DMS79 treated with DMSO at 0.1 percent for 48 hours (cell line): ENCODE results near the gene MOV10L1.

Experiments
- DNase-seq: peaks from one replicate; lab custom pipeline; 2025; lab: John Stamatoyannopoulos, UW

Gene MOV10L1

DNA sequence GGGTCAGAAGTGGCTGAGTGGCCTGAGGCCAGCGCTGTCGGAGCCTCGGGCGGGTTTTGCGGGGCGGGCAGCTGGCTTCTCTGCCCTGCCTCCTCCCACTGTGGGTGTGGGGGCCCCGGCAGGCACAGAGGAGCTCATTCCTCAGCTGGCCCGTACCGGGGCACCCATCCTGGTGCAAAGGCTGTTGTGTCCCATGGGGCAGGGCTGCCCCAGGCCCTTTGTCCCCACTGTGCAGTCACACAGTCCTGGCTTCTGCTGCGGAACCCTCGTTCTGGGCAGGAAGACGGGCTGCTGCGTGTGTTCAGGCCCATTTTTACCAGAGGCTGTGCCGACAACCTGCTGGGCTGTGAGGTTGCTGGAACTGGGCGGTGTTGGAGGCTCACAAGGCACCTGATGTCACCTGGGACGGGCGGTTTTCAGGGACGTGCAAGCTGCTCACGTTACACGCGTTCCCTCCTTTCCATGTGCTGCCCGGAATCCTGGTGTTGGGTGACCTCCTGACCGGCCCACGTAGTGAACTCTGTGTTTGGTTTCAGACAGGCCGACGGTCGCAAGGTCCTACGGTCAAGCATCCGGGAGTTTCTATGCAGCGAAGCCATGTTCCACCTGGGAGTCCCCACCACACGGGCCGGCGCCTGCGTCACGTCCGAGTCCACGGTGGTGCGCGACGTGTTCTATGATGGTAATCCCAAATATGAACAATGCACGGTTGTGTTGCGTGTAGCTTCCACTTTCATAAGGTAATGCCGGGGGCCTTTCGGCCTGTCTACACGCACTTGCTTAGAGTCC lies 116.2 kb downstream of the MOV10L1 start:
- no peak for DNase-seq

GRCh38 chr22:50206599-50206998 lies 116.8 kb downstream of the MOV10L1 start:
- no peak for DNase-seq

- DNase-seq = no peak
Measured at GRCh38 chr22:50207383-50208140, 117.8 kb downstream of the MOV10L1 start.

DNA sequence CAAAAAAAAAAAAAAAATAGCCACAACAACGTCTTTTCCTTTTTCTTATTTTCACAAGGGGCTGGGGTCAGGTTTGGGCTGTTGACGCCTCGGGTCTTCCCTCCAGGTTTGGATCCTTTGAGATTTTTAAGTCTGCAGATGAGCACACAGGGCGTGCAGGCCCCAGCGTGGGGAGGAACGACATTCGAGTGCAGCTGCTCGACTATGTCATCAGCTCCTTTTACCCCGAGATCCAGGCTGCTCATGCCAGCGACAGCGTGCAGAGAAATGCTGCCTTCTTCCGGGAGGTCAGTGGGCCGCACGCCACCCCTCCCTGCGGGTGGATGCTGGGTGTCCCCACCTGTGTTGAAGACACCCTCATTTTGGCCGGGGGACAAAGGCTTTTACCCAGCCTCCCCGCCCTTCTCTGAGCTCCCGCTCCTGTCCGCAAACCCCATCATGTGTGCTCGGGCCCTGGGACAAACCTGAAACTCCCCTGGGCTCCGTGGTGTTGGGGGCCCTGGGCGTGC lies 118.7 kb downstream of the MOV10L1 start:
- no peak for DNase-seq

DNA sequence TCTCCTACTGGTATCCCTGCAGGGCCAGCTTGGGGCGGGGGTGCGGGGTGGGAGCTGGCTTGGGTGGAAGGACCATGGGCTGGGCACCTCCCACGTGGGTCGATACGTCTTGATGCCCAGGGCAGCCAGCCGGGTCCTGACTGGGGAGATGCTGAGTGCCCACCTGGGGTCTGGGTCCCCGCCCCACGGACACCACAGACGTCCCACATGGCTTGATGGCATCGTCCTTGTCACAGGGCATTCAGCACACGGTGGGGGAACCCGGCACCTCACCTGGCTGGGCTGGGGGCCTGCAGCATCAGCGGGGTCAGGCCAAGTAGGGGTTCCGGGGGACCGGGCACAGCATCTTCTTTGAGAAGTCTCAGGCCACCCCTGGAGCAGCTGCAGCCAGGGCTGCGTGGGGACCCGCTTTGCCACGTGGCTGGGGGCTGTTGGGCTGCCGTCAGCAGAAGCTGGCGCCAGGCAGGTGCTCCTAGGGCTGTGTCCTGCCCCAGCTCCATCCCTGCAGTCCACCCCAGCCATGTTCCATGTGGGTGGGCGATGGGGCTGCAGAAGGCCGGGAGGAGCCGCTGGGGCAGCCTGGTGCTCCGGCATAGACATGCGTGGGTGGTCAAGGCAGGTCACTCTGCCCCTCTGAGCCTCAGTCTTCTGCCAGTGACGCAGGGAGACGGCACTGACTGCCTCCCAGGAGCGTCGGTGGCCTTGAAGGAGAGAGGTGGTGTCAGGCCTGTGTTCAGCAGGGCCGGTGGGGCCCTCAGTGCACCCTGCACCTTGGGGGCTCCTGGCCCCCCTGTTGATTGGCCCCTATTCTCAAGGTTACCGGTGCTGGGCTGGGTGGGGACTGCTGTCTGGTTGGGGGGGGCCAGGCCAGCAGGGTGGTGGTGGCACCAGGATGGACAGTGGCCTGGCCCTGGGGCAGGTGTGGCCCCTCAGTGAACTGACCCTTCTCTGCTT lies 119.4 kb downstream of the MOV10L1 start:
- no peak for DNase-seq

GRCh38 chr22:50209893-50210292 lies 120.1 kb downstream of the MOV10L1 start:
- DNase-seq = peak; percentile 7

- DNase-seq = no peak
Measured at GRCh38 chr22:50210378-50211139, 120.8 kb downstream of the MOV10L1 start.

DNA sequence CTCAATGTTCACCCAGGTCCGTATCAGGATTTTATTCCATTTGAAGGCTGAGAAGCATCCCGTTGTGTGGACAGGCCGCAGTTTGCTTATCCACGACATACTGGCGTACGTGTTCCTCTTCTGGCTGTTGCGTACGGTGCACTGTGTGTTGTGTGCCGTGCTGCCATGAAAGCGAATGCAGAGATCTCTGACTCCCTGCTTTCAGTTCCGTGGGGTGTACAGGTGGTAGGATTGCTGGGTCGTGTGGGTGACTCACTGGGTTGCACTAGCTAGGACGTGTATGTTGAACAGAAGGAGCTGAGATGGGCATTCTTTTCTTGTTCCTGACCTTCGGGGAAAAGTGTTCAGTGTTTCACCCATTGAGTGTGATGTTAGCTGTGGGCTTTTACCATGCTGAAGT lies 121.3 kb downstream of the MOV10L1 start:
- DNase-seq = no peak
